ENCODE data around the gene ARID4B. TPM values are rescaled to one million over a fixed set of nuclear protein-coding genes. Genes with fewer than 3 reads are reported as not detected.

The ARID4B gene
- total RNA-seq, 1 experiment from 2014 or later = 34.0 TPM

GRCh38 chr1:235268379-235269125 is 59.4 kb downstream of the ARID4B start:
- Histone ChIP-seq H2BK15ac (ENCODE audit: low read depth, low read length) (no peak overlapping the region), H2BK20ac (ENCODE audit: low read depth, low read length, poor library complexity, severe bottlenecking) (no peak overlapping the region), H3K79me2 (ENCODE audit: insufficient read depth, low read length) (peaks cover 23% of the 10 kb centered on the region), H3K27me3 (ENCODE audit: insufficient read depth, low read length) (no peaks in the 10 kb centered on the region), H3K14ac (ENCODE audit: insufficient read depth, low read length) (no peak overlapping the region), H3K56ac (ENCODE audit: insufficient read length, low read depth, low read length) (no peak overlapping the region), H2BK120ac (ENCODE audit: low read depth, low read length, poor library complexity, severe bottlenecking) (no peak overlapping the region), H3K9ac (ENCODE audit: extremely low read depth, insufficient read length, low read length) (no peak overlapping the region), H3K4me2 (ENCODE audit: insufficient read depth, insufficient read length, low read length) (no peak overlapping the region), H3K23me2 (ENCODE audit: insufficient read length, low read depth, low read length, poor library complexity, severe bottlenecking) (no peaks in the 10 kb centered on the region), H3K9me3 (ENCODE audit: control insufficient read depth, low read depth, low read length) (no peaks in the 10 kb centered on the region), H4K20me1 (ENCODE audit: control insufficient read depth, insufficient read depth, insufficient read length) (no peaks in the 10 kb centered on the region), H3T11ph (ENCODE audit: low read length) (no peak overlapping the region), H3K4ac (ENCODE audit: low read depth, low read length) (no peak overlapping the region), H2AFZ (ENCODE audit: low read length) (no peak overlapping the region), H3K4me1 (ENCODE audit: insufficient read depth, low read length) (no peaks in the 10 kb centered on the region), H2BK12ac (ENCODE audit: insufficient read length, low read depth, low read length) (no peak overlapping the region), H4K5ac (ENCODE audit: insufficient read length, low read depth, low read length) (no peak overlapping the region), H2AK5ac (ENCODE audit: insufficient read length, low read length) (no peak overlapping the region), H3K18ac (ENCODE audit: insufficient read length, low read depth, low read length) (no peak overlapping the region), H3K27ac (ENCODE audit: insufficient read length, low read depth, low read length) (no peak overlapping the region), H3K23ac (ENCODE audit: insufficient read length, low read depth, low read length) (no peak overlapping the region), H4K91ac (ENCODE audit: insufficient read length, low read depth, low read length) (no peak overlapping the region), H2BK5ac (ENCODE audit: insufficient read length, low read length) (no peak overlapping the region), H4K8ac (replicated peaks; ENCODE audit: insufficient read length, low read depth, low read length) (no peak overlapping the region), H3K79me1 (ENCODE audit: insufficient read depth, low read depth, low read length, poor library complexity, severe bottlenecking) (peaks cover 3% of the 10 kb centered on the region)
- H3K27me3 Mint-ChIP-seq (ENCODE audit: low read depth) = no peaks in the 10 kb centered on the region
- no peak for DNase-seq
- peaks cover 0 to 5% (median 0%) of the 10 kb centered on the region in 3 experiments; a peak in 3 of 7 replicates for H3K36me3 Mint-ChIP-seq (ENCODE audit: insufficient read depth in 1 of 3, low read depth in 3 of 3)
- no peak overlapping the region for H3K4me3 Mint-ChIP-seq
- TF ChIP-seq, protein P1, sequence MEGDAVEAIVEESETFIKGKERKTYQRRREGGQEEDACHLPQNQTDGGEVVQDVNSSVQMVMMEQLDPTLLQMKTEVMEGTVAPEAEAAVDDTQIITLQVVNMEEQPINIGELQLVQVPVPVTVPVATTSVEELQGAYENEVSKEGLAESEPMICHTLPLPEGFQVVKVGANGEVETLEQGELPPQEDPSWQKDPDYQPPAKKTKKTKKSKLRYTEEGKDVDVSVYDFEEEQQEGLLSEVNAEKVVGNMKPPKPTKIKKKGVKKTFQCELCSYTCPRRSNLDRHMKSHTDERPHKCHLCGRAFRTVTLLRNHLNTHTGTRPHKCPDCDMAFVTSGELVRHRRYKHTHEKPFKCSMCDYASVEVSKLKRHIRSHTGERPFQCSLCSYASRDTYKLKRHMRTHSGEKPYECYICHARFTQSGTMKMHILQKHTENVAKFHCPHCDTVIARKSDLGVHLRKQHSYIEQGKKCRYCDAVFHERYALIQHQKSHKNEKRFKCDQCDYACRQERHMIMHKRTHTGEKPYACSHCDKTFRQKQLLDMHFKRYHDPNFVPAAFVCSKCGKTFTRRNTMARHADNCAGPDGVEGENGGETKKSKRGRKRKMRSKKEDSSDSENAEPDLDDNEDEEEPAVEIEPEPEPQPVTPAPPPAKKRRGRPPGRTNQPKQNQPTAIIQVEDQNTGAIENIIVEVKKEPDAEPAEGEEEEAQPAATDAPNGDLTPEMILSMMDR (conservative IDR thresholded peaks at IDR 0.05) = no peak
- no CpG with 5 or more reads among the region's 11 CpGs for WGBS (ENCODE audit: extremely low coverage, insufficient read length, low lambda C conversion rate)
- no peaks in the 10 kb centered on the region for H3K9me3 Mint-ChIP-seq
- H3K4me1 Mint-ChIP-seq = peaks cover 18 to 24% of the 10 kb centered on the region in 2 experiments
- peak overlapping the region in 1 of 3 experiments; percentile 73; a peak in 1 of 7 replicates for H3K27ac Mint-ChIP-seq

Data from H9 (cell line).